ENCODE results near the gene CHID1. TPM values are rescaled to one million over a fixed set of nuclear protein-coding genes. Genes with fewer than 3 reads are reported as not detected.
A peak's percentile ranks its signal among the peaks of the same experiment; 100 is the strongest.

CHID1 gene
- total and polyA plus RNA-seq, 2 of the 8 experiments (the other 6 are each of a cell fraction or from before 2014, with no cell fraction given) = 81.2 to 88.5 TPM

- H2BK15ac ChIP-seq (ENCODE audit: low read length) = no peak overlapping the region
- H4K5ac ChIP-seq (ENCODE audit: insufficient read length, low read depth, low read length) = no peak overlapping the region
- H3K79me2 ChIP-seq (ENCODE audit: control insufficient read depth in 1 of 2, insufficient read depth in 2 of 2, low read length in 2 of 2) = peaks cover 0 to 9% of the 10 kb centered on the region in 2 experiments; a peak in 1 of 4 replicates
- H3K36me3 ChIP-seq (ENCODE audit: control insufficient read depth in 2 of 4, insufficient read depth in 4 of 4, low read length in 3 of 4) = no peaks in the 10 kb centered on the region
- H3K9me3 ChIP-seq (ENCODE audit: insufficient read depth in 2 of 2, low read depth in 1 of 2, low read length in 1 of 2) = no peaks in the 10 kb centered on the region
- 48% methylated on average over 14 of the region's 14 CpGs; no CpG with 5 or more reads in 1 of the 2 experiments for WGBS, 2 experiments (ENCODE audit: extremely low coverage in 1 of 2, insufficient coverage in 1 of 2, insufficient read length in 1 of 2, insufficient replicate concordance in 2 of 2, low coverage in 1 of 2, low lambda C conversion rate in 2 of 2, missing lambda C conversion rate in 1 of 2)
- ChIA-PET CTCF (ENCODE audit: partially characterized antibody) (interaction anchor here (0.7 to 6.7 kb wide), 30 partner anchors 9 to 698 kb away, joined by 3 to 74 read pairs (median 4); partner anchors contain the start of genes CD151, CRACR2B, PIDD1 and PNPLA2), POLR2A (ENCODE audit: partially characterized antibody) (interaction anchor here (0.7 to 40.4 kb wide), 5 partner anchors 9 to 37 kb away, joined by 3 to 1917 read pairs (median 7); partner anchors contain the start of genes CD151, CEND1, CRACR2B and PIDD1)
- DNase-seq (ENCODE audit: low read depth in 1 of 2, low spot score in 2 of 2) (peak in 1 of 2 experiments; percentile 85), FAIRE-seq (no peak)
- H2BK20ac ChIP-seq (ENCODE audit: low read length) = 0 out of 2 replicates have a peak overlapping the region, but pooled peaks have one; percentile 32
- H3K27ac ChIP-seq (ENCODE audit: low read depth, low read length) = no peak overlapping the region
- H3K4ac ChIP-seq (replicated peaks; ENCODE audit: insufficient read length, low read depth, low read length) = no peak overlapping the region
- H3K27me3 ChIP-seq (replicated peaks in 1 of 4; ENCODE audit: control insufficient read depth in 3 of 4, extremely low read depth in 1 of 4, insufficient read depth in 3 of 4, low read length in 3 of 4) = peaks cover 0 to 2% (median 0%) of the 10 kb centered on the region in 4 experiments; a peak in 4 of 7 replicates
- no peak overlapping the region for H4K91ac ChIP-seq (replicated peaks; ENCODE audit: insufficient read length, low read length)
- no peak overlapping the region for H4K8ac ChIP-seq (ENCODE audit: extremely low read depth, insufficient read depth, low read length)
- peaks cover 25% of the 10 kb centered on the region; the same call in 1 of the 2 replicates for H3K23me2 ChIP-seq (ENCODE audit: low read depth, low read length)
- no peak overlapping the region for H3K23ac ChIP-seq (ENCODE audit: insufficient read length)
- peaks cover 0 to 47% (median 32%) of the 10 kb centered on the region in 4 experiments; a peak in 6 of 7 replicates for H3K4me1 ChIP-seq (replicated peaks in 1 of 4; ENCODE audit: control insufficient read depth in 3 of 4, insufficient read depth in 4 of 4, low read length in 3 of 4)
- H2AK5ac ChIP-seq (ENCODE audit: low read depth, low read length) = no peak overlapping the region
- no peak overlapping the region for H2BK120ac ChIP-seq (replicated peaks; ENCODE audit: low read depth, low read length)
- no peak overlapping the region for H3K14ac ChIP-seq (ENCODE audit: insufficient read length)
- H4K20me1 ChIP-seq (replicated peaks in 1 of 2; ENCODE audit: control insufficient read depth in 1 of 2, insufficient read depth in 2 of 2, low read length in 2 of 2) = peaks cover 14 to 28% of the 10 kb centered on the region in 2 experiments
- no peak overlapping the region for H2BK12ac ChIP-seq (ENCODE audit: low read depth, low read length)
- H3K56ac ChIP-seq (replicated peaks; ENCODE audit: insufficient read length, low read depth, low read length) = no peak overlapping the region
- no peak overlapping the region for H2BK5ac ChIP-seq (ENCODE audit: low read depth, low read length)
- peak overlapping the region; percentile 60; the same call in 1 of the 2 replicates for H3K18ac ChIP-seq (ENCODE audit: extremely low read depth, low read length)
- no peak overlapping the region for H2AFZ ChIP-seq (ENCODE audit: low read length)
- no peaks in the 10 kb centered on the region for H3K79me1 ChIP-seq (ENCODE audit: low read depth, low read length)
- peak overlapping the region in 1 of 4 experiments; percentile 60; a peak in 3 of 8 replicates for H3K4me3 ChIP-seq (ENCODE audit: extremely low read depth in 1 of 4, insufficient read depth in 2 of 4, low read depth in 3 of 4, low read length in 4 of 4)
- peak overlapping the region; percentile 67 to 91 for H3K4me2 ChIP-seq (ENCODE audit: insufficient read depth in 1 of 2, low read depth in 2 of 2, low read length in 2 of 2)
- no peak overlapping the region for H3K9ac ChIP-seq (replicated peaks in 1 of 4; ENCODE audit: extremely low read depth in 1 of 4, low read depth in 3 of 4, low read length in 3 of 4)
- TF ChIP-seq SIRT6 (IDR thresholded peaks at IDR 0.05; ENCODE audit: low read length) (no peak), HDAC2 (IDR thresholded peaks at IDR 0.05; ENCODE audit: borderline replicate concordance in 1 of 2, low read depth in 2 of 2, low read length in 2 of 2) (no peak), GABPA (IDR thresholded peaks at IDR 0.05; ENCODE audit: borderline replicate concordance, insufficient read depth, low read length) (0 out of 2 replicates have a peak, but pooled peaks have one; percentile 15), POU5F1 (IDR thresholded peaks at IDR 0.05; ENCODE audit: low read depth, low read length) (no peak), RBBP5 (IDR thresholded peaks at IDR 0.05; ENCODE audit: borderline replicate concordance, low read depth, low read length) (no peak), POLR2AphosphoS5 (IDR thresholded peaks at IDR 0.05; ENCODE audit: low read depth, low read length) (no peak), TAF1 (IDR thresholded peaks at IDR 0.05; ENCODE audit: low read depth, low read length) (0 out of 2 replicates have a peak, but pooled peaks have one; percentile 2), RNF2 (IDR thresholded peaks at IDR 0.05; ENCODE audit: borderline replicate concordance, low read depth, low read length, missing control alignments, poor library complexity, severe bottlenecking) (no peak), TEAD4 (IDR thresholded peaks at IDR 0.05; ENCODE audit: low read depth, low read length) (no peak), SIN3A (conservative IDR thresholded peaks at IDR 0.05 in 1 of 2, IDR thresholded peaks at IDR 0.05 in 1 of 2; ENCODE audit: low read depth in 1 of 2, low read length in 2 of 2) (0 out of 4 replicates have a peak, but pooled peaks of 1 of the 2 experiments have one; percentile 40)
Measured at GRCh38 chr11:848380-848931, 62.2 kb downstream of the CHID1 start.
